GM12801 (cell line): ENCODE data around the gene OR6S1.

Experiments
- TF ChIP-seq, protein P1 (sequence below): IDR thresholded peaks from one replicate; pipeline ENCODE4 v1.5.1; 2011; ENCODE audit warnings: control low read depth; ENCODE audit not compliant: insufficient read length; ENCODE audit errors: extremely low read depth

The OR6S1 gene

DNA sequence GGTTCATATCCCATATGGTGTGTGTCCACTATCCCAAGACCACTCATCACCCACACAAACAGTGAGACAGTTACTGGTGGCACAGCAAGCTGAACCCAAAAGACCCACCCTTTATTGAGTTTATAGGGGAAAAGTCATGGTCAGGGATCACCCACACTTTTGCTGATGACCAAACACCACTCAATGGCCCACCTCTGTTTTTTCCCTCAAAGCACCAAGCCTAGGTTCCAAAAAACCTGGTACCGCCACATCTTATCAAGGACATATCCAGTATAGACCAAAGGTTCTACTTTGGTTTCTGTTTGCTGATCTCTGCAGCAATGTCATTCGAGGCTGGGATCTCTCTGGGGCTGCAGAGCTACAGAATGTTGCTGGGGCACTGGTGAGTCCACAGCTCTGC is 19.7 kb upstream of the OR6S1 start:
- TF ChIP-seq, protein P1, sequence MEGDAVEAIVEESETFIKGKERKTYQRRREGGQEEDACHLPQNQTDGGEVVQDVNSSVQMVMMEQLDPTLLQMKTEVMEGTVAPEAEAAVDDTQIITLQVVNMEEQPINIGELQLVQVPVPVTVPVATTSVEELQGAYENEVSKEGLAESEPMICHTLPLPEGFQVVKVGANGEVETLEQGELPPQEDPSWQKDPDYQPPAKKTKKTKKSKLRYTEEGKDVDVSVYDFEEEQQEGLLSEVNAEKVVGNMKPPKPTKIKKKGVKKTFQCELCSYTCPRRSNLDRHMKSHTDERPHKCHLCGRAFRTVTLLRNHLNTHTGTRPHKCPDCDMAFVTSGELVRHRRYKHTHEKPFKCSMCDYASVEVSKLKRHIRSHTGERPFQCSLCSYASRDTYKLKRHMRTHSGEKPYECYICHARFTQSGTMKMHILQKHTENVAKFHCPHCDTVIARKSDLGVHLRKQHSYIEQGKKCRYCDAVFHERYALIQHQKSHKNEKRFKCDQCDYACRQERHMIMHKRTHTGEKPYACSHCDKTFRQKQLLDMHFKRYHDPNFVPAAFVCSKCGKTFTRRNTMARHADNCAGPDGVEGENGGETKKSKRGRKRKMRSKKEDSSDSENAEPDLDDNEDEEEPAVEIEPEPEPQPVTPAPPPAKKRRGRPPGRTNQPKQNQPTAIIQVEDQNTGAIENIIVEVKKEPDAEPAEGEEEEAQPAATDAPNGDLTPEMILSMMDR, result no peak

- TF ChIP-seq, protein P1, result no peak
Observed at GRCh38 chr14:20659813-20660395, 18.4 kb upstream of the OR6S1 start.

DNA sequence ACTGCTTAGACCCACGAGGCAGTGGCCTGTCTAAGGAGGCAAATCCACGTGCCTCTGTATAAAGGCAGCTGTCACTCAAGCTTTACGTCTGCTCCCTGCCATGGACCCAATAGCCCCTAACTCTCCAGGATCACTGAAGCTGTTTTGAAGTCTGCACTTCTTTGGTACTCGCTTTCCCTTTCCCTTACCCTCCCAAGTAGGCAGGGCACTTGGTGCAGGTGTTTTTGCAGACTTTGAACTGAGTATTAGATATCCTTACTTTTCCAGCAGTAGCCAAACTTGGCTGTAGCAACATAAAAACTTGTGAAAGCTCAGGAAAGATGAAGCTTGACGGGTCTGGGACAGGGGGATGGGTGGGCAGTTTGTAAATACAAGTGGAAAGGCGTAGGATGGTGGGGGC is 17.8 kb upstream of the OR6S1 start:
- TF ChIP-seq, protein P1, result no peak

GRCh38 chr14:20658246-20658645 is 16.8 kb upstream of the OR6S1 start:
- TF ChIP-seq, protein P1, result no peak

DNA sequence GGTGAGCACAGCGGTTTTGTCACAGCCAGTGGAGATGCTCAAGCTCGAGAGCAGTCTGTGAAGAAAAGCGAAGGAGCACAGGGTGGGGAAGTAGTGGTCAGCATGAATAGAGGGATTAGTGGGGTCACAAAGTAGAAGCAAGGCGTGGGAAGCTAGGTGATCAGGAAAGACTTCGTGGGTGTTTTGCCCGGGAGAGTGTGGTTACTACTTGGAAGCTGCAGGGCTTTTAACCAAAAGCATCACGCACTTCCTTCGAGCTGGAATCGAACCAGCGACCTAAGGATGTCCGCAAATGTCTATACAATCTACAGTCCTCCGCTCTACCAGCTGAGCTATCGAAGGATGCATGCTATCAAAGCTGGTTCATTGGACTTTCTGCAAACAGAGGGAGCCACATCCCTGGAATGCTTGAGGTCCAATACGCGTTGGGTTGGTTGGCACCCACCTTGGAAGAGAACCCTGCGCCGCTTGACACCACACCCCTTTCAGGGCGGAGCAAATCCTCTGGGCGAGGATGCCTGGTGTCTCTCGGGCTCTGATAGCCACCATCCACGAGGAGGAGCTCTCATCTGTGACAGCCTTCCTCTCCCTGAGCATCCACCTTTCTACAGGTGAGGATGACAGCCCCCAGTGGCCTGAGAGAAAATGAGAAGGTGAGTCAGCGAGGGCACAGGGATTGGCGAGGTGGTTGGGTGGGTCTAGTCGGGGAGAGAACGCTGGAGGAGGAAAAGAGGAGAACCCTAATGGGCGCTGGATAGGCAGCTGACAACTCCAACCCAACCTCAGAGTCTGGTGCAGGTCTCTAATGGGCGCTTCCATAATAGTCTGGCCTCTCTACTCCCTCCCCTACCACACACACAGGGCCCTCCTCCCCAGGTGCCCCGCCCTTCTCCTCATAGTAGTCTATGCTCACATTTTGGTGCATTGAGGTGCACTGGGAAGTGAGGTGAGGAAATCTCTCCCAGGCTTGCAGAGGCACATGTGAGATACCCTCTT is 16.0 kb upstream of the OR6S1 start:
- TF ChIP-seq, protein P1, result no peak

GRCh38 chr14:20656274-20656673 is 14.8 kb upstream of the OR6S1 start:
- TF ChIP-seq, protein P1, result no peak

DNA sequence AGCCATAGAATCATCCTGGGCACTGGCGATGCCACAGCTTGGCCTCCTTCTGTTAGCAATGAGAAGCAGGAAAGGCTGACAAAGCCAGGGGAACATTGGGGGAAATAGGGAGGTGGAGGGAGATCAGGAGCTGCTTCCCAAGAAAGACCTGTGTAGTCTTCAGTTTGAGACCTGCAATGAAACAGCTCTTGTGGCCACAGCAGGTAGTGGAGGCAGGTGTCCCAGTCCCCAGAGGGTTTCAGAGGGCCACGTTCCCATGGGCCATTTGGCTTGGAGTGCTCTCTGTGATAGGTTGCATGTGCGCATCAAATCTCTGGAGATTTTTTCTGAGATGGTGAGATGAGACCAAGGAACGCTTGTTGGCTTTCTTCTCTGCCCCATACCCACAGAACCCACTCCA is 14.4 kb upstream of the OR6S1 start:
- TF ChIP-seq, protein P1, result no peak
